Brain microvascular endothelial cell (primary cell): ENCODE results near the gene STK32B.

Source experiments
- DNase-seq: peaks from one replicate; pipeline ENCODE4 v3.0.0-alpha.2; 2020
- H3K27ac ChIP-seq: fragments of 250-450 bp; sonication (Bioruptor Pico); 2 replicates; pipeline ENCODE4 v1.5.1; 2020; ENCODE audit warnings: mild to moderate bottlenecking, moderate library complexity
- H3K27me3 ChIP-seq: fragments of 250-450 bp; sonication (Bioruptor Pico); replicated peaks from 2 replicates; pipeline ENCODE4 v1.5.1; 2020; ENCODE audit warnings: mild to moderate bottlenecking
- H3K36me3 ChIP-seq: fragments of 250-450 bp; sonication (Bioruptor Pico); replicated peaks from 2 replicates; pipeline ENCODE4 v1.5.1; 2020; ENCODE audit warnings: mild to moderate bottlenecking
- H3K4me3 ChIP-seq: 2 replicates; pipeline ENCODE4 v1.5.1; 2011; ENCODE audit warnings: low read depth, mild to moderate bottlenecking, control low read depth, low read length, moderate library complexity
- in situ Hi-C: cut with HindIII; loops from 2 replicates; pipeline ENCODE4 v1.10.0; 2017; ENCODE audit warnings: low sequenced_read_pairs, low pct_ligation_motif_present
- TF ChIP-seq, protein P1 (sequence below): IDR thresholded peaks from 2 replicates; pipeline ENCODE4 v1.5.1; 2011; ENCODE audit warnings: low read depth, mild to moderate bottlenecking, moderate library complexity, low read length, control low read depth, inconsistent platforms; ENCODE audit errors: missing control alignments

STK32B gene

GRCh38 chr4:5340991-5341451 is 289.7 kb downstream of the STK32B start:
- in situ Hi-C loops: no loop called here
- no peak overlapping the region for H3K27ac ChIP-seq
- no peaks in the 10 kb centered on the region for H3K36me3 ChIP-seq

DNA sequence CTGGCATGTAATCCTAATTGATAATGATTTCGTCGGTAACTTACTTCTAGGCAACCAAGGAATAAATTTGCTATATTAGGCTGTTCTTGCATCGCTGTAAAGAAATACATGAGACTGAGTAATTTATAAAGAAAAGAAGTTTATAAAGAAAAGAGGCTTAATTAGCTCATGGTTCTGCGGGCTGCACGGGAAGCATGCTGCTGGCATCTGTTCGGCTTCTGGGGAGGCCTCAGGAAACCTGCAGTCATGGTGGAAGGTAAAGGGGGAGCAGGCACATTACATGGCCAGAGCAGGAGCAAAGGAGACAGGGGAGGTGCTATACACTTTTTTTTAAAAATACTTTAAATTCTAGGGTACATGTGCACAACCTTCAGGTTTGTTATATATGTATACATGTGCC is 290.2 kb downstream of the STK32B start:
- no peaks in the 10 kb centered on the region for H3K36me3 ChIP-seq
- no peak overlapping the region for H3K27ac ChIP-seq
- no peaks in the 10 kb centered on the region for H3K27me3 ChIP-seq
- no peak for DNase-seq
- in situ Hi-C loops: no loop called here
- TF ChIP-seq, protein P1, sequence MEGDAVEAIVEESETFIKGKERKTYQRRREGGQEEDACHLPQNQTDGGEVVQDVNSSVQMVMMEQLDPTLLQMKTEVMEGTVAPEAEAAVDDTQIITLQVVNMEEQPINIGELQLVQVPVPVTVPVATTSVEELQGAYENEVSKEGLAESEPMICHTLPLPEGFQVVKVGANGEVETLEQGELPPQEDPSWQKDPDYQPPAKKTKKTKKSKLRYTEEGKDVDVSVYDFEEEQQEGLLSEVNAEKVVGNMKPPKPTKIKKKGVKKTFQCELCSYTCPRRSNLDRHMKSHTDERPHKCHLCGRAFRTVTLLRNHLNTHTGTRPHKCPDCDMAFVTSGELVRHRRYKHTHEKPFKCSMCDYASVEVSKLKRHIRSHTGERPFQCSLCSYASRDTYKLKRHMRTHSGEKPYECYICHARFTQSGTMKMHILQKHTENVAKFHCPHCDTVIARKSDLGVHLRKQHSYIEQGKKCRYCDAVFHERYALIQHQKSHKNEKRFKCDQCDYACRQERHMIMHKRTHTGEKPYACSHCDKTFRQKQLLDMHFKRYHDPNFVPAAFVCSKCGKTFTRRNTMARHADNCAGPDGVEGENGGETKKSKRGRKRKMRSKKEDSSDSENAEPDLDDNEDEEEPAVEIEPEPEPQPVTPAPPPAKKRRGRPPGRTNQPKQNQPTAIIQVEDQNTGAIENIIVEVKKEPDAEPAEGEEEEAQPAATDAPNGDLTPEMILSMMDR: no peak
- no peak overlapping the region for H3K4me3 ChIP-seq

More at GRCh38 chr4:5340991-5341451, 289.7 kb downstream of the STK32B start:
- TF ChIP-seq, protein P1: no peak
- Histone ChIP-seq H3K27me3 (no peaks in the 10 kb centered on the region), H3K4me3 (no peak overlapping the region)
- no peak for DNase-seq

DNA sequence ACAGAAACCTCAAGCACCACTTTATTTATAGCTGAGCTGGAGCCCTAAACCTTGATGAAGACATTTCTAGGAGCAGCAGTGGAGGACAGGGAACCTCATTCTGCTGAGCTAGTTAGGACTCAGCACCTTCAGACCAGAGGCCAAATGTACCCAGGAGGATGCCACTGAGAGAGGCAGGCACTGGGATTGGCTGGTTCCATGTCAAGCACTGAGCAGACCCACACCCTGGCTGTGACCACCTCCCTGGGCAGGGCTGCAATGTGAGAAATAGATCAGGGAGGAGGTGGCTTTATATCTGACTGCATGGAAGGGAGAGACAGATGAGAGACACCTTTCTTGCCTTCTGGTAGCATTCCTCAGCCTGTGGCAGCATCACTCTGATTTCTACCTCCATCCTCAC is 304.6 kb downstream of the STK32B start:
- in situ Hi-C loops: no loop called here
- Histone ChIP-seq H3K27me3 (no peaks in the 10 kb centered on the region), H3K27ac (no peak overlapping the region), H3K36me3 (no peaks in the 10 kb centered on the region), H3K4me3 (no peak overlapping the region)
- DNase-seq: no peak
- TF ChIP-seq, protein P1: no peak

GRCh38 chr4:5357870-5358269 is 306.6 kb downstream of the STK32B start:
- no peak overlapping the region for H3K4me3 ChIP-seq

DNA sequence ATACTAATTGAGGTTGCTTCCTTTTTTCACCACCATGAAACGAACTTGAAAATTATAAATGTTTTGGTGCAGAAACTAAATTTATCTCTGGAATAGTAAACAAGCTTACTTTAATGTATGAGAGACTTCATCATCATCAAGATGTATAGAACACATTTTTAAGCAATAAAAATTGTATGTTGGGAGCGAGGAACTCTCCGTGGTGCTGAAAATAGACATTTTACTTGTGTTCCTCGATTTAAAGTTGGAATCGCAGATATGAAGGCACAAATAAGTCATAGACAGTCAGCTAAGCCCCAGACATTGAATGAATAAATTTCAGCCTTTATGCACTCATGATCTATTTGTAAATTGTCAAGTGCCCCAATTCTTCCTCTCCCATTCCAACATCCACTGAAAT is 310.7 kb downstream of the STK32B start:
- H3K4me3 ChIP-seq: no peak overlapping the region
- TF ChIP-seq, protein P1: no peak
- no peaks in the 10 kb centered on the region for H3K27me3 ChIP-seq
- no peak overlapping the region for H3K27ac ChIP-seq
- in situ Hi-C loops: no loop called here
- no peaks in the 10 kb centered on the region for H3K36me3 ChIP-seq
- DNase-seq: no peak

More at GRCh38 chr4:5357870-5358269, 306.6 kb downstream of the STK32B start:
- no peak for DNase-seq
- no peaks in the 10 kb centered on the region for H3K27me3 ChIP-seq
- TF ChIP-seq, protein P1: no peak
- in situ Hi-C loops: no loop called here
- no peak overlapping the region for H3K27ac ChIP-seq
- H3K36me3 ChIP-seq: no peaks in the 10 kb centered on the region

GRCh38 chr4:5364406-5364805 is 313.1 kb downstream of the STK32B start:
- Histone ChIP-seq H3K27me3 (no peaks in the 10 kb centered on the region), H3K36me3 (no peaks in the 10 kb centered on the region), H3K27ac (no peak overlapping the region), H3K4me3 (no peak overlapping the region)
- in situ Hi-C loops: no loop called here
- no peak for DNase-seq
- TF ChIP-seq, protein P1: no peak
